Activated gamma-delta T cell (primary cell): ENCODE results near the gene JAKMIP1.

Source experiments
- DNase-seq: peaks from one replicate; lab custom pipeline; 2025; lab: John Stamatoyannopoulos, UW

JAKMIP1 gene

GRCh38 chr4:6180841-6181631, 19.3 kb downstream of the JAKMIP1 start:
- no peak for DNase-seq

GRCh38 chr4:6179362-6179761, 21.0 kb downstream of the JAKMIP1 start:
- DNase-seq: no peak

GRCh38 chr4:6178757-6179156, 21.6 kb downstream of the JAKMIP1 start:
- DNase-seq: no peak

- DNase-seq: peak; percentile 19
Observed at GRCh38 chr4:6177587-6178197, 22.7 kb downstream of the JAKMIP1 start.

- no peak for DNase-seq
Observed at GRCh38 chr4:6175426-6175825, 24.9 kb downstream of the JAKMIP1 start.

GRCh38 chr4:6172927-6173200, 27.5 kb downstream of the JAKMIP1 start:
- no peak for DNase-seq

GRCh38 chr4:6172093-6172926, 28.0 kb downstream of the JAKMIP1 start:
- DNase-seq: no peak

GRCh38 chr4:6169239-6169638, 31.1 kb downstream of the JAKMIP1 start:
- DNase-seq: no peak

- no peak for DNase-seq
Observed at GRCh38 chr4:6165766-6166165, 34.6 kb downstream of the JAKMIP1 start.

- no peak for DNase-seq
Observed at GRCh38 chr4:6162885-6163284, 37.5 kb downstream of the JAKMIP1 start.

- no peak for DNase-seq
Observed at GRCh38 chr4:6161921-6162464, 38.4 kb downstream of the JAKMIP1 start.

GRCh38 chr4:6160536-6160935, 39.8 kb downstream of the JAKMIP1 start:
- no peak for DNase-seq

GRCh38 chr4:6157926-6158325, 42.4 kb downstream of the JAKMIP1 start:
- DNase-seq: no peak

- DNase-seq: no peak
Observed at GRCh38 chr4:6155996-6156750, 44.2 kb downstream of the JAKMIP1 start.

GRCh38 chr4:6154875-6155274, 45.5 kb downstream of the JAKMIP1 start:
- DNase-seq: no peak

- DNase-seq: no peak
Observed at GRCh38 chr4:6153874-6154273, 46.5 kb downstream of the JAKMIP1 start.

GRCh38 chr4:6152869-6153705, 47.3 kb downstream of the JAKMIP1 start:
- no peak for DNase-seq

GRCh38 chr4:6150046-6150735, 50.2 kb downstream of the JAKMIP1 start:
- no peak for DNase-seq

- DNase-seq: no peak
Observed at GRCh38 chr4:6148506-6149205, 51.7 kb downstream of the JAKMIP1 start.

- DNase-seq: no peak
Observed at GRCh38 chr4:6147441-6147840, 52.9 kb downstream of the JAKMIP1 start.
